Activated CD8-positive, alpha-beta memory T cell treated with anti-CD3 and anti-CD28 coated beads, Interleukin-2, amount 50 U/mL, for 1 hour (primary cell): ENCODE measurements around the gene KRTAP9-7.

Experiments used
- DNase-seq: peaks from one replicate; pipeline ENCODE4 v3.0.0-alpha.2; 2020; ENCODE audit errors: extremely low read depth

The KRTAP9-7 gene

GRCh38 chr17:41322094-41322902, 46.8 kb downstream of the KRTAP9-7 start:
- no peak for DNase-seq

GRCh38 chr17:41322903-41323895, 47.7 kb downstream of the KRTAP9-7 start:
- no peak for DNase-seq

GRCh38 chr17:41324180-41325075, 48.9 kb downstream of the KRTAP9-7 start:
- DNase-seq, result no peak

- no peak for DNase-seq
These were observed 49.6 kb downstream of the KRTAP9-7 start for GRCh38 chr17:41325126-41325525.

- no peak for DNase-seq
These were observed 50.1 kb downstream of the KRTAP9-7 start for GRCh38 chr17:41325611-41326010.
